ENCODE results near the gene CHD1.

Gene CHD1

GRCh38 chr5:98911280-98912040, 17.3 kb downstream of the CHD1 start:
- TF ChIP-seq, protein P1, sequence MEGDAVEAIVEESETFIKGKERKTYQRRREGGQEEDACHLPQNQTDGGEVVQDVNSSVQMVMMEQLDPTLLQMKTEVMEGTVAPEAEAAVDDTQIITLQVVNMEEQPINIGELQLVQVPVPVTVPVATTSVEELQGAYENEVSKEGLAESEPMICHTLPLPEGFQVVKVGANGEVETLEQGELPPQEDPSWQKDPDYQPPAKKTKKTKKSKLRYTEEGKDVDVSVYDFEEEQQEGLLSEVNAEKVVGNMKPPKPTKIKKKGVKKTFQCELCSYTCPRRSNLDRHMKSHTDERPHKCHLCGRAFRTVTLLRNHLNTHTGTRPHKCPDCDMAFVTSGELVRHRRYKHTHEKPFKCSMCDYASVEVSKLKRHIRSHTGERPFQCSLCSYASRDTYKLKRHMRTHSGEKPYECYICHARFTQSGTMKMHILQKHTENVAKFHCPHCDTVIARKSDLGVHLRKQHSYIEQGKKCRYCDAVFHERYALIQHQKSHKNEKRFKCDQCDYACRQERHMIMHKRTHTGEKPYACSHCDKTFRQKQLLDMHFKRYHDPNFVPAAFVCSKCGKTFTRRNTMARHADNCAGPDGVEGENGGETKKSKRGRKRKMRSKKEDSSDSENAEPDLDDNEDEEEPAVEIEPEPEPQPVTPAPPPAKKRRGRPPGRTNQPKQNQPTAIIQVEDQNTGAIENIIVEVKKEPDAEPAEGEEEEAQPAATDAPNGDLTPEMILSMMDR (IDR thresholded peaks at IDR 0.05; ENCODE audit: borderline replicate concordance, insufficient read depth, low read depth, low read length) = no peak
- no peak overlapping the region for H3K4me3 ChIP-seq (ENCODE audit: low read depth, low read length)

GRCh38 chr5:98909363-98909762, 19.4 kb downstream of the CHD1 start:
- H3K4me3 ChIP-seq (ENCODE audit: low read depth, low read length) = no peak overlapping the region
- TF ChIP-seq, protein P1 (IDR thresholded peaks at IDR 0.05; ENCODE audit: borderline replicate concordance, insufficient read depth, low read depth, low read length) = no peak

GRCh38 chr5:98907951-98908350, 20.9 kb downstream of the CHD1 start:
- TF ChIP-seq, protein P1 (IDR thresholded peaks at IDR 0.05; ENCODE audit: borderline replicate concordance, insufficient read depth, low read depth, low read length) = no peak
- no peak overlapping the region for H3K4me3 ChIP-seq (ENCODE audit: low read depth, low read length)

GRCh38 chr5:98906756-98907355, 22.0 kb downstream of the CHD1 start:
- TF ChIP-seq, protein P1 (IDR thresholded peaks at IDR 0.05; ENCODE audit: borderline replicate concordance, insufficient read depth, low read depth, low read length) = no peak
- no peak overlapping the region for H3K4me3 ChIP-seq (ENCODE audit: low read depth, low read length)

DNA sequence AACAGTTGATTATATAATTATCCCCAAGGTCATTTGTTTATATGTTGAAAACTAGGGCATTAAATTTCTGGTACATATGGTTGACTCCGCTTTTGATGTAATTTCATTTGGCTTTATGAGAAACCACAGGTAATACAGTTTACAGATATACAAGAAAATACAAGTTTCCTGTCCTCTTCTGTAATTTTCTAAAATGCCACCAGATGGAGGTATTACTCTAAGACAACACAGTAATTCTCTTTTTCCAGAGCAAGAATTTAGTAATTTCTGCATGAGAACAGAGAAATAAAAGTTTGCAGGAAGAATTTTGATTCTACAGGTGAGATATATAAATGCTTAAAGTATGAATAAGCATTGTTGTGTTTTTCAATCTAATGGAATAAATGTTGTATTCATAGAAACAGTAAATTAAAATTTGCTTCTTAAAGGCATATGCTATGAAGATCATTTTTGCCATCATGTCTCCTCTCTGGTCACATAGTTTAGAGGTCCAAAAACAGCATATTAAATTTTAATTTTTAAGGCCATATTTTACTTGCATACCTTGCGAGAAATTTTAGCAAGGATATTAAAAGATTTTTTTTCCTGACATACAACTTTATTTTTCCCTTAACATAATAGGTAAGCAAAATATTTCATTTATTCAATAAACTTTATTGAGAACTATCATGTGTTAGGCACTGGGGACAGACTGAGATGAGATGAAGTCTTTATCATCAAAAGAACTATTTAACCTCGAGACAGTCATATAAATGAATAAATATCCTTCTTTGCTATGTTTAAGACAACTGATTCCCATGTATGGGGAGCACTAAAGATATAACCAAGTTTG, 22.7 kb downstream of the CHD1 start:
- no peak overlapping the region for H3K4me3 ChIP-seq (ENCODE audit: low read depth, low read length)
- TF ChIP-seq, protein P1 (IDR thresholded peaks at IDR 0.05; ENCODE audit: borderline replicate concordance, insufficient read depth, low read depth, low read length) = peak; percentile 29; the same call in 1 of the 2 replicates

DNA sequence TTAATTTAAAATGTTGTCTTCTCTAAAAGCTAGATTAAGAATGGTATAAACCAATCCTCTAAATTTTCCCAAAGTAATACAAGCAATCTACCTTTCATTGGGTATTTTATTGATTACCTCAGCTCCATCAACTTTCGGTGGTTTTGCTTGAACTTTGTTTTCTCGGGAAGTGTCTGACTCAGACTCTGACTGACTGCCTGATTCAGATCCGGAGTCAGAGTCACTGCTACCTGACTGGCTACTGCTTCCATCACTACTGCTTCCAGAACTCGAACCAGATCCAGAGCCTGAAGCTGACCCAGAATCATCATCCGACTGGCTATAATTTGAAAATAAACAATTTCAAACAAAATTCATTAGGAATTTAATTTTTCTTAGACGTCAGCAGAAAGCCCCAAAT, 24.0 kb downstream of the CHD1 start:
- TF ChIP-seq, protein P1 (IDR thresholded peaks at IDR 0.05; ENCODE audit: borderline replicate concordance, insufficient read depth, low read depth, low read length) = no peak
- no peak overlapping the region for H3K4me3 ChIP-seq (ENCODE audit: low read depth, low read length)

All from GM12875 (cell line).